Stimulated activated CD8-positive, alpha-beta memory T cell treated with anti-CD3 and anti-CD28 coated beads, Interleukin-15, amount 100 ng/mL, for 24 hours (primary cell): Measurements from ENCODE around the gene RERE.
"Not testable (repeated sequence)": the region's sequence is repeated elsewhere in the genome, so short reads cannot be mapped to it uniquely, and the experiment has no call there.

Source experiments
- DNase-seq: peaks from one replicate; pipeline ENCODE4 v3.0.0-alpha.2; 2020; ENCODE audit warnings: low read depth

The RERE gene

GRCh38 chr1:8380310-8380709, 437.1 kb downstream of the RERE start:
- not testable (repeated sequence) for DNase-seq

GRCh38 chr1:8379513-8380186, 437.8 kb downstream of the RERE start:
- no peak for DNase-seq

GRCh38 chr1:8378981-8379470, 438.4 kb downstream of the RERE start:
- no peak for DNase-seq

GRCh38 chr1:8378178-8378577, 439.3 kb downstream of the RERE start:
- no peak for DNase-seq

- no peak for DNase-seq
These were observed 440.0 kb downstream of the RERE start for GRCh38 chr1:8377271-8377981.

- DNase-seq, result no peak
These were observed 441.0 kb downstream of the RERE start for GRCh38 chr1:8376358-8376840.

- no peak for DNase-seq
These were observed 442.6 kb downstream of the RERE start for GRCh38 chr1:8374812-8375211.

- DNase-seq, result no peak
These were observed 443.1 kb downstream of the RERE start for GRCh38 chr1:8374356-8374755.

- DNase-seq, result no peak
These were observed 443.7 kb downstream of the RERE start for GRCh38 chr1:8373581-8374241.

GRCh38 chr1:8373125-8373524, 444.3 kb downstream of the RERE start:
- no peak for DNase-seq

- no peak for DNase-seq
These were observed 446.0 kb downstream of the RERE start for GRCh38 chr1:8371372-8371991.

- DNase-seq, result no peak
These were observed 446.5 kb downstream of the RERE start for GRCh38 chr1:8370905-8371315.

GRCh38 chr1:8370046-8370881, 447.2 kb downstream of the RERE start:
- no peak for DNase-seq

GRCh38 chr1:8368956-8369639, 448.3 kb downstream of the RERE start:
- DNase-seq, result no peak

- DNase-seq, result no peak
These were observed 449.8 kb downstream of the RERE start for GRCh38 chr1:8367571-8368194.

GRCh38 chr1:8365661-8366362, 451.6 kb downstream of the RERE start:
- no peak for DNase-seq

GRCh38 chr1:8364528-8365442, 452.7 kb downstream of the RERE start:
- DNase-seq, result no peak

- DNase-seq, result no peak
These were observed 453.6 kb downstream of the RERE start for GRCh38 chr1:8363767-8364301.
